Stimulated activated CD4-positive, alpha-beta T cell treated with anti-CD3 and anti-CD28 coated beads, TNF-alpha, amount 100 ng/mL, for 24 hours (primary cell): ENCODE results near the gene RAD23A.
"Not testable (repeated sequence)": the region's sequence is repeated elsewhere in the genome, so short reads cannot be mapped to it uniquely, and the experiment has no call there.

Experiments
- DNase-seq, 3 experiments: peaks; one replicate each; pipeline ENCODE4 v3.0.0-alpha.2; 2020; ENCODE audit warnings: low read depth in 3 of 3

Gene RAD23A

DNA sequence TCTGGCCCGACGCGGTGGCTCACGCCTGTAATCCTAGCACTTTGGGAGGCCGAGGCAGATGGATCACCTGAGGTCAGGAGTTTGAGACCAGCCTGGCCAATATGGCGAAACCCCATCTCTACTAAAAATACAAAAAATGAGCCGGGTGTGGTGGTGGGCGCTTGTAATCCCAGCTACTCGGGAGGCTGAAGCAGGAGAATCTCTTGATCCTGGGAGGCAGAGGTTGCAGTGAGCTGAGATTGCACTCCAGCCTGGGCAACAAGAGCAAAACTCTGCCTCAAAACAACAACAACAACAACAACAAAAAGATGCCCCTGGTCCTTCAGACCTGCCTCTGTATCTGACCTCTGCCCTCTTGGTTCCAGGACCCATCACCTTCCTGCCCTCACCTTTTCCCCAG lies 9.9 kb downstream of the RAD23A start:
- DNase-seq = not testable (repeated sequence)

DNA sequence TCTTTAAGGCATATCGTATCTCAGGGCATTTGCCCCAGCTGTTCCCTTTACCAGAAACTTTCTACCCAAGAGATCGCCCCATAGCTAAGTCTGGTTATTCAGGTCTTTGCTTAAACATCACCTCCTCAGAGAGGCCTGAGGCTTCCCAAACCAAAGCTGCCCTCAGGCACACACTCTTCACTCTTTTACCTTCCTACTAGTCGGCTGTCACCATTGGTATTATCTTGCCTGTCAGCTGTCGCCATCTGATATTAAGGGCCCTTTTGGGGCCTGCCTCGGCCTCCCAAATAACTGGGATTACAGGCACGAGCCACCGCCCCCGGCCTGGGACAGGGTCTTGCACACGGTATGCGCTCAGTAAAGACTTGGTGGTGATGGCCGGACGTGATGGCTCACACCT lies 10.3 kb downstream of the RAD23A start:
- no peak for DNase-seq

DNA sequence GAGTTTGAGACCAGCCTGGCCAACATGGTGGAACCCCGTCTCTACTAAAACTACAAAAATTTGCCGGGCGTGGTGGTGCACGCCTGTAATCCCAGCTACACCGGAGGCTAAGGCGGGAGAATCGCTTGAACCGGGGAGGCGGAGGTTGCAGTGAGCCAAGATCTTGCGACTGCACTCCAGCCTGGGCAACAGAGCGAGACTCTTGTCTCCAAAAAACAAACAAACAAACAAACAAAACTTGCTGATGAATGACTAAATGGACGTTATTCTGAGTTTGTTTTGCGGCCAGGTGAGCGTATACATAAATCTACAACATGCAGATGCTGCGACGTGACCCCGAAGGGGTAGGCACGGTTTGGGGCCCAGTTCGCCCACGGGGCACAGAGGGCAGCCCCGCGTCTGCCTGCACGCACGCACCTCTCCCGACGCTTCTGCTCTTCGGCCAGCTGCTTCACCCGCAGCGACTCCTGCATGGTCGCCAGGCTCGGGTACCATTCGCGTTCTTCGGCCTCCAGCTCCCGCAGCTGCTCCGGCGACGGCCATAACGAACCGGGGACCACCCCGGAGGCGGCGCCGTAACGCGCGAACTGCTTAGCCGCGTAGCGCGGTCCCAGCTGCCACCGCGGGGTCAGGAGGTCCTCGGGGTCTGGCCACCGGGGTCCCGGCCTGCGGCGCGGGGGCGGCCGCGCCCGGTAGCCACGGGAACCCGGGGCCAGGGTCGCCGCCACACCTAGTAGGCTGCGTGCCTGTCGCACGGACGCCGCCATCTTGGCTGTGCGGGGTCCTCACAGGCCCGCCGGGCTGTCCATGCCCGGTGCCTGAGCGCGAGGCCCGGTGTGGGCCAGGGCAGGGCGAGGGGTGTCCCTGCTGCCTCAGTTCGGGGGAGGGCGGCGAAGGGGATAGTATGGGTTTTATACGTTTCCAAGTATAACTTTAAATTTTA lies 11.1 kb downstream of the RAD23A start, which contains the start of gene GADD45GIP1:
GADD45GIP1 (minus strand) TSS at position 778 of the 943 bp plus-strand sequence; CDS start at position 767, 11 bp downstream.
- DNase-seq = peak; percentile 72 to 88 (median 73)

DNA sequence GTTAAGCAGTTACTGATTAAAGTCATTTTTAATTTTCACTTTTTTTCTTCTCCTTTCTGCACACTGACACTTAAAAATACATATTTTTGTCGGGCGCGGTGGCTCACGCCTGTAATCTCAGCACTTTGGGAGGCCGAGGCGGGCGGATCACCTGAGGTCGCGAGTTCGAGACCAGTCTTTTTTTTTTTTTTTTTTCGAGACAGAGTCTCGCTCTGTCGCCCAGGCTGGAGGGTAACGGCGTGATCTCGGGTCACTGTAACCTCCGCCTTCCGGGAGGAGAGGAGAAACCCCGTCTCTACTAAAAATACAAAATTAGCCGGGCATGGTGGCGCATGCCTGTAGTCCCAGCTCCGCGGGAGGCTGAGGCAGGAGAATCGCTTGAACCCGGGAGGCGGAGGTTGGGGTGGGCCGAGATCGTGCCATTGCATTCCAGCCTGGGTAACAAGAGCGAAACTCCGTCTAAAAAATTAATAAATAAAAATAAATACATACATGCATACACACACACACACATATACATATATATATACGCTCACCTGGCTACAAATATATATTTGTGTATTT lies 11.8 kb downstream of the RAD23A start:
- not testable (repeated sequence) for DNase-seq

DNA sequence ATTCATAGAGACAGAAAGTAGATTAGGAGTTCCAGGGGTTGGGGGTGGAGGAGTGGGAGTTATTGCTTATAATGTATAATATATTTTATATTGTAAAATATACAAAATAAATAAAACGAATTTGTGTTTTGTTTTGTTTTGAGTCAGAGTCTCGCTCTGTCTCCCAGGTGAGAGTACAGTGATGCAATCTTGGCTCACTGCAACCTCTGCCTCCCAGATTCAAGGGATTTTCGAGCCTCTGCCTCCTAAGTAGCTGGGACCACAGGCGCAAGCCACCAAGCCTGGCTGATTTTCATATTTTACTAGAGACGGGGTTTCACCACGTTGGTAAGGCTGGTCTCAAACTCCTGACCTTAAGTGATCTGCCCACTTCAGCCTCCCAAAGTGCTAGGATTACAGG lies 13.8 kb downstream of the RAD23A start:
- DNase-seq = no peak

DNA sequence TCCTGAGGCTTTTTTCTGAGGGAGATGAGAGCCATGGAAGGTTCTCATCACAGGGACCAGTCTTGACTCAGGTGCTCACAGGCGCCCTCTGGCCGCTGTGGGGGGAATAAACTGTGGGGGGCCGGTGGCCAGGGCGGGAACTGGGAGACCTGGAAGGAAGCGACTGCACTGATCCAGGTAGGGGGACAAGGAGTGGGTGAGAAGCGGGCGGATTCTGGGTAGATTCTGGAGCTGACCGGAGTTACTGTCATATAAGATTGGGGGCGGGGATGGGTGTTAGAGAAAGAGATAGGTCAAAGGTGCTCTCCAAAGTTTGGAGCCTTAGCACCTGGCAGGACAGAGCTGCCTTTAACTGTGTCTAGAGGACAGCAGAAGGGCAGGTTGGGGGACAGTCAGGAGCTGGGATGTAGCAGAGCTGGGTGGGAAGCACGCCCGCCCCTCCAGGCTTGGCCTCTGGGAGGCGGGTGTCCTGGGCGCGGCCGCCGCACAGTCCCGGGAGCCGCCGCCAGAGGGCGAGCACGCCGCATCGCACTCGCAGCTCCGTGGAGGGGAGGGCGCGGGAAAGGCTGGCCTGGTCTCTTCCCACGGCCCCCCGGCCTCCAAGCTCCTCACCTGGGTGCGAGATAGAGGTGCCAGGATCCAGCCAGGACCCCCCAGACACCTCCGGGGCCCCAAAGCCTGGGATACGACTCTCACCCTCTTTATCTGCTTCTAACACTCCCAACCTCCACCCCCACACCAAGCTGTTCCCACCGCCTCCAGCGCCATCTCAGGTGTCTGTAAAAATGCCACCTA lies 19.6 kb downstream of the RAD23A start:
- peak; percentile 65 to 86 (median 69) for DNase-seq

DNA sequence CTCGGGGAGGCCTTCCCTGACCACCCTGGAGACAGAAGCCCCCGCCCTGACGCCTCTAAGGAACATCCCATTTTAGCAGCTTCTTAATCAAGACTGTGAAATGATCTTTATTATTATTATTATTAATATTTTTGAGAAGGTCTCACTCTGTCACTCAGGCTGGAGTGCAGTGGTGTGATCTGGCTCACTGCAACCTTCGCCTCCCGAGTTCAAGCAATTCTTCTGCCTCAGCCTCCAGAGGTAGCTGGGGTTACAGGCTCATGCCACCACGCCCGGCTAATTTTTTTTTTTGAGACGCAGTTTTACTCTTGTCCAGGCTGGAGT lies 20.1 kb downstream of the RAD23A start:
- DNase-seq = no peak

DNA sequence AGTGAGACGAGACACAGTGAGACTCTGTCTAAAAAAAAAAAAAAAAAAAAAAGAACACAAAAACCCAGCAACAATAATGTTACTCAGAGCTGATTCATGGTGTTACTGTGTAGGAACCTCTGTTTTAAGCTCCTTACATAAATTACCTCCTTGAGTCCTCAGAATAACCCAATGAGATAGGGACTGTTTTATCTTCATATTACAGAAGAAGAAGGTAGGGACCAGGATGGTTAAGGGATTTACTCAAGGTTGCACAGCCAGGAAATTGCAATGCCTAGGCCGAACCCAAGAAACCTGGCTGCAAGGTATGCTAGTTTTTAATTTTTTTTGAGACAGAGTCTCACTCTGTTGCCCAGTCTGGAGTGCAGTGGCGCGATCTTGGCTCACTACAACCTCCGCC lies 22.2 kb downstream of the RAD23A start:
- no peak for DNase-seq

DNA sequence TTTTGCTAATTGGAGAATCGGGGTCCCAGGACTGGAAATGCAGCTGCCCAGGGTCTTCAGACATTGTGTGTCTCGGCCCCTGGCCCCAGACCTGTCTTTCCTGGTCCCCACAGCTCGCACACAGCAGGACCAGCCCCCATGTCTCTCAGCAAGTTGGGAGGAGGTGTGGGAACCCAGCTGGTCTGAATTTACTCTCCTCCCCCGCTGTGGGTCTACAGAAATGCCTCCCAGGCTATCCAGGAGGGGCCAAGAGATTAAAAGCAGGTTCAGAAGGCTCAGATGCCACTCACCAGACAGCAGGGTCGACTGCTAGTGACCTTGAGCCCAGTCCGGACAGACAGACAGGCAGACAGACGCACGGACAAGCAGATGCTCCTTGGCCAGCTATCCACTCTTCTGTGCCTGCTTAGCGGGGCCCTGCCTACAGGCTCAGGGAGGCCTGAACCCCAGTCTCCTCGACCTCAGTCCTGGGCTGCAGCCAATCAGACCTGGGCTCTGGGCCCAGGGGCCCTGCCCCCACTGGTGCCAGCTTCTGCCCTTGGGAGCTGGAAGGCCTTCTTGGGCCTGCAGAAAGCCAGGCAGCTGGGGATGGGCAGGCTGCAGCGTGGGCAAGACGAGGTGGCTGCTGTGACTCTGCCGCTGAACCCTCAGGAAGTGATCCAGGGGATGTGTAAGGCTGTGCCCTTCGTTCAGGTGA lies 23.8 kb downstream of the RAD23A start, which contains the start of gene DAND5:
DAND5 (plus strand) TSS at position 285 of the 697 bp plus-strand sequence; CDS start at position 370, 85 bp downstream.
- DNase-seq = no peak

DNA sequence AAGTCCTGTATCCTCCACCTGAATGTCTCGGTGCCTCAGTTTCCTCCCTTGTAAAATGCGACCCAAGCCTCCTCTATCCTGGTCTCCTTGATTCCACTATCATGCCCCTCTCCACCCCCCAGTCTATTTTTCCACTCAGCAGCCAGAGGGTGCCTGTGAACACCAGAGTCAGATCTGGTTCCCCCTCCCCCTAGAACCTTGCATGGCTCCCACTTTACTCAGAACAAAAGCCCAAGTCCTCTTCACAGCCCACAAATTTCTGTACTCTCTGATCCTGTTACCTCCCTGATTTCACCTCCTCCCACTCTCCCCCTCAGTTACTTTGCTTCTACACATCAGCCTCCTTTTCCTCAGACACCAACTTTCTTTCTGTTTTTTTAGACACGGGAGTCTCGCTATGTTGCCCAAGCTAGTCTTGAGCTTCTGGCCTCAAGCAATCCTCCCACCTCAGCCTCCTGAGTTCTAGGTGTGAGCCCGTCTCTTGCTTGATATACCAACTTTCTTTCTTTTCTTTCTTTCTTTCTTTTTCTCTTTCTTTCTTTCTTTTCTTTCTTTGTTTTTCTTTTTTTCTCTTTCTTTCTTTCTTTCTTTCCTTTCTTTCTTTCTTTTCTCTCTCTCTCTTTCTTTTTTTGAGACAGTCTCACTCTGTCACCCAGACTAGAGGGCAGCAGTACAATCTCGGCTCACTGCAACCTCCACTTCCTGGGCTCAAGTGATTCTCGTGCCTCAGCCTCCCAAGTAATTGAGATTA lies 24.6 kb downstream of the RAD23A start:
- DNase-seq = no peak

DNA sequence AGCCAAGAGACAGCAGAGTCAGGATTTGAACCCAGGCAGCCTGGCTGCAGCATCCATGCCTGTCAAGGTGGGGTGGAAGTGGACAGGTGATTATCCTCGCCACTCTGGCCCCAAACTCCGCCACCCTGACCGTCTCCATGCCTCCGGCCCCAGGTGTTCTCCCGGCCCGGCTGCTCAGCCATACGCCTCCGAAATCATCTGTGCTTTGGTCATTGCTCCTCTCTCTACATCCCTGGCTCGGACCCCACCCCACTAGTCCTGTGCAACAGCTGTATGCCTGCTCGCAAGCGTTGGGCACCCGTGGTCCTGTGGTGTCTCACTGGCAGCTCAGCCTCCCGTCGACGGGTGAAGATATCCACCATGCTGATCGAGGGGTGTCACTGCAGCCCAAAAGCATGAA lies 27.6 kb downstream of the RAD23A start:
- no peak for DNase-seq

DNA sequence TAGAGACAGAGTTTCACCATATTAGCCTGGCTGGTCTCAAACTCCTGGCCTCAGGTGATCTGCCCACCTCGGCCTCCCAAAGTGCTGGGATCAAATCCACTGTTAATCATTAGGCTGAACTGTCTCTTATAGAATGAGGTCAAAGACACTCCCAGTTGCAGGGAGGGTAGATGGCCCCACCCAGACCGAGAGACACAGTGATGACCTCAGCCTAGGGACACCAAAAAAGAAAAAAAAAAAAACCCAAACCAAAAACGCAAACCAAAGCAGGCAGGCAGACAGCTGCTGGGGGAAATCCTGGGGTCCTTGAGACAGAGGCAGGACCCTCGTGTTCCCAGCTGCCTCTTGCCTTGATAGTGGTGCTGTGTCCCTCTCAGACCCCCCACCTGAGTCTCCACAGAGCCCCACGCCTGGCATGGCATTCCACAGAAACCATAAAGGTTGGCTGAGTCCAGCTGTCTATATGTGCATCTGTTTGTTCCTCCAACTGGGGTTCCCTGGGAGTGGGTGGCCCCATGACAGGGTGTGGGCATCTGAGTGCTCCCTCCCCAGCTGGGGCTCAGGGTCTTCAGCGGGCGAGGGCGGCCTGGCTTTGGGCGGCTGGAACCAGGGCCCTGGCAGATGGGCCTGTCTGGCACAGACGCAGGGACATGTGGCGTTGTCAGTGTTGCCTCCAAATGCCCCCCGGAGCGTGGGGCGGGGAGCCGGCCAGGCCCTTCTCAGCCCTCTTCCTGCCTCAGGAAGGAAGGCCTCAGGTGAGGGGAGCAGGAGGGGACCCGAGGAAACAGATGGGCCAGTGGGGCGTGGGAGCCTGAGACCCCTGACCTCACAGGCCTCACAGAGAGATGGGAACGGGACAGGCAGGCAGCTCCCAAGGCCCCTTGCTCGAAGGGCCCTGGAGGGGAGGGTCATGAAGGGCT lies 28.9 kb downstream of the RAD23A start:
- no peak for DNase-seq

DNA sequence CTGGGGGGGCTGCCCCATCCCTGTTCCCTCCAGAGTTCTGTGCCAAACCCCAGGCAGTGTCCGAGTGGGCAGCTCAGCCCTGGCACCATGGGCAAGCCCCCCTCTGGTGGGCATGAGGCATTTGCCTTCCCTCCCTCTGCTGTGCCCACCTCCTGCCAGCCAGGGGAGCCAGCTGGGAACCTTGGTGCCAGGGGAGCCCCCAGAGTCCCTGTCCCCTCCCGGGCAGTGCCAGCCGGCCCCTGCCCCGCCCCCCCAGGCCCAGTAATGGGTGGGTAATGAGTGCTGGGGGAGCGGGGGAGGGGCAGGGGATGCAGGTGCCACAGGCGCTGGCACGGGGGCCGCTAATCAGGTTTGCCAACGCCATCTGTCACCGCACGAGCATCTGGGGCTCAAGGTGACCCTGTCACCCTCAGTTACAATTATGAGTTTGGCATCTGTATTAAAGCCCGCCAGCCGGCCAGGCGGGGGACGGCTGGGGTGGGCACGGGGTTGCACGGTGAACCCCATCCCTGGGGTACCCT lies 29.6 kb downstream of the RAD23A start:
- DNase-seq = no peak

DNA sequence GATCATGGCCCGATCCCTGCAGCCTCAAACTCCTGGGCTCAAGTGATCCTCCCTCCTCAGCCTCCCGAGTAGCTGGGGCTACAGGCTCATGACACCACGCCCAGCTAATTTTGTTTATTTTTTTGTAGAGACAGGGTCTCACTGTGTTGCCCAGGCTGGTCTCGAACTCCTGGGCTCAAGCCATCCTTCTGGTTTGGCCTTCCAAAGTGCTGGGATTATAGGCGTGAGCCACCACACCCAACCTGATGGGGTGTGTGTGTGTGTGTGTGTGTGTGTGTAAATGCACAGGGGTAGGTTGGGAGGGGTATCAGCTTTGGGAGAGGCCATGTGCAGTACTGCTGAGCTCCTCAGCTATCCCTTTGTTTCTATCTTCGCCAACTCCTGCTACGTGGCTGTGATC lies 30.4 kb downstream of the RAD23A start:
- not testable (repeated sequence) for DNase-seq

DNA sequence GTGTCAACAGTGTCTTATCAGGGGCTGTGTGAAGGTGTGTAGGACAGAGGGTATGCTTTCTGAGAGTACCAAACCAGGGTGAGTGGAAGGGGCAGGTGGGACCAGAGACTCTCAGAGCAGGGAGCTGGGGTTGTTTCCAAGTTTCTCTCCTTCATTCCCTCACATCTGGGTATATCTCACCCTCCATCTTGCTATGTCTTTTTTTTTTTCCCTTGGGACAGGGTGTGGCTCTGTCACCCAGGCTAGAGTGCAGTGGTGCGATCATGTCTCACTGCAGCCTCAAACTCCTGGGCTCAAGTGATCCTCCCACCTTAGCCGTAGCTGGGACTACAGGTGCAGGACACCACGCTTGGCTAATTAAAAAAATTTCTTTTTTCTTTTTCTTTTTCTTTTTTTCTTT lies 34.3 kb downstream of the RAD23A start:
- DNase-seq = no peak

DNA sequence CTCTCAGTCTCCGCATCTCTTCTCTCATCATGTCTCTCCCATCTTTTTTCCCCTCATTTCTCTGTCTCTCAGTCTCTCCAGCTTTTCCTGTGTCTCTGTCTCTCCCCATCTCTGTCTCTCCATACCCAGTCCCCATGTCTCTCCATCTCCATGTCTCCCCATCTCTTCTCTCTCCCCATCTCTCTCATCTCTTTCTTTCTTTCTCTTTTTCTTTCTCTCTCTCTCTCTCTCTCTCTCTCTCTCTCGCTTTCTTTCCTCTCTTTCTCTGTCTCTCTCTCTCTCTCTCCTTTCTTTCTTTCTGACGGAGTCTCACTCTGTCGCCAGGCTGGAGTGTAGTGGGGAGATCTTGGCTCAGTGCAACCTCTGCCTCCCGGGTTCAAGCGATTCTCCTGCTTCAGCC lies 37.0 kb downstream of the RAD23A start:
- no peak for DNase-seq

DNA sequence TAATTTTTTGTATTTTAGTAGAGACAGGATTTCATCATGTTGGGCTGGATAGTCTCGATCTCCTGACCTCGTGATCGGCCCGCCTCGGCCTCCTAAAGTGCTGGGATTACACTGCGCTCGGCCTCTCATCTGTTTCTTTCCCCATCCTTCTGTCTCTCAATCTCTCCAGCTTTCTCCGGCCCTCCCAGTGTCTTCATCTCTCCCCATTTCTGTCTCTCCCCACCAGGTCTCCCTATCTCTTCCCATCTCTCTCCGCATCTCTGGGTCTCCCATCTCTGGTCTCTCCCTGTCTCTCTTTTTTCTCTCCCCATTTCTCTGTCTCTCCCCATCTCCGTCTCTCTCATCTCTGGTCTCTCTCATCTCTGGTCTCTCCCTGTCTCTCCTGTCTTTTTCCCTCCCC lies 37.4 kb downstream of the RAD23A start:
- no peak for DNase-seq

DNA sequence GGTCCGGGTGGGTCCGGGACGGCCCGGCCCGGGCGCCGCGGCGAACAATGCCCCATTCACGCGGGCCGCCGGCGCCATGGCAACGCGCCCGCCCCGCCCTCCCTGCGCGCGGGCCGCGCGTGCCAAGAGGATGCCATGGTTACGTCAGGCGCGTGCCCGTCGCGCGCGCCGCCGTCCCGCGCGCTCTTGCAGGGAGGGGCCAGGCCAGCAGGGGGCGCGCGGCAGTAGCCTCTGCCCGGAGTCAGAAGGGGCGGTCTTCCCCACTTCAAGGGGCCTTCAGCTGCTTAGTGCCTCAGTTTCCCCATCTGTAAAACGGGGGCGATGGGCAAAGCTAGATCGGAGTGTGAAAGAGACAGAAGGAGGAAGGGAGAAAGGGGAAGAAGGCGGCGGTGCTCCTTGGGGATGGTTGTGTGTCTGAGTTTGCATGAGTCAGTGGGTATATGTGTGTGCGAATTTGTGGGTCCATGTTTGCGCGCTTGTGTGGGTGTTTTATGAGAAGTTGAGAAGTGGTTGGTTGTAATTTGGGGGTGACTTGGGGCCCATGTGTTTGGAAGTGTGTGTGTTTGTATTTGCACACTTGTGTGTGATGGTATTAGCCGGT lies 38.0 kb downstream of the RAD23A start:
- peak; percentile 68 to 79 (median 73) for DNase-seq

DNA sequence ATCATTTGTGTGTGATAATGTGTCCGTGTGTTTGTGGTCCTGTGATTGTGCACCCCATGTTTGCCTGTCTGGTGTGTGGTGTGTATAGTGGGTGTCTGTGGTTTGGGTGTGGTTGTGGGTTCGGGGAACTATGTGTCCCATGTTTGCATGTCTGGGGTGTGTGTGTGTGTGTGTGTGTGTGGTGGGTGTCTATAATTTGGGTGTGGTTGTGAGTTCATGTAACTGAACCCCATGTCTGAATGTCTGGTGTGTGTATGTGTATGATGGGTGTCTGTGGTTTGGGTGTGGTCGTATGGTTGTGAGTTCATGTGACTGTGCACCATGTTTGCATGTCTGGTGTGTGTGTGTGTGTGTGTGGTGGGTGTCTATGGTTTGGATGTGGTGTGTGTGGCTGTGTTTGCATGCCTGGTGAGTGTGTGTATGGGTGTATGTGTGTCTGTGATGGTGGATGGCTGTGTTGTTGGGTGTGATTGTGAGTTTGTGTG lies 38.5 kb downstream of the RAD23A start:
- DNase-seq = no peak
